Thyroid gland (tissue), 4 donors: ENCODE data around the gene KCNG2.

Experiments
- POLR2A ChIP-seq, 2 donors: fragments of 450-650 bp; IDR thresholded peaks; one replicate each; pipeline ENCODE4 v1.6.1; 2017; ENCODE audit warnings: antibody characterized with exemption in 2 of 2, mild to moderate bottlenecking in 2 of 2, moderate library complexity in 1 of 2
- TF ChIP-seq, protein P1 (sequence below), 6 experiments: fragments of 200-600 bp in 3 of 6; fragments of 450-650 bp in 3 of 6; sonication (generic) in 3 of 6; IDR thresholded peaks; one replicate each; pipeline ENCODE4 v1.5.1; 2016 to 2019; ENCODE audit warnings: antibody characterized with exemption in 6 of 6, mild to moderate bottlenecking in 2 of 6, inconsistent platforms in 1 of 6, moderate library complexity in 1 of 6

DNA sequence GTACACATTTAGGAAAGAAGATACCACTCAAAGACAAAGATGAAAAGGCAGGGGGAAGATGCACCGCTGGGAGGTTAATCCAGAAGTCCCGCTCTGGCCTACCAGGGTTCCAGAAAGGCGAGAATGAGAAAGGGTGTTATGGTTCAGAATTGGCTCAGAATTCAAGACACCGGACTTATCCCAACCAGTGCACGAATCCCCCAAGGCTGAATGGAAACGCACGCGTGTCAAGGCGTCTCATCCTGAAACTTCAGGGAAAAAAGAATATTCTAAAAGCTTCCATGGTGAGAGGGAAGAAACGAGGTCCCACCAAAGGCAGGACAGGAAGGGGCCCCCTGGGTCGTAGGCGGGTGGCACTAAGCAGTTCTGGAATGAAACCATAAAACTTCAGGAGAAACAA lies 81.8 kb downstream of the KCNG2 start:
- TF ChIP-seq, protein P1, sequence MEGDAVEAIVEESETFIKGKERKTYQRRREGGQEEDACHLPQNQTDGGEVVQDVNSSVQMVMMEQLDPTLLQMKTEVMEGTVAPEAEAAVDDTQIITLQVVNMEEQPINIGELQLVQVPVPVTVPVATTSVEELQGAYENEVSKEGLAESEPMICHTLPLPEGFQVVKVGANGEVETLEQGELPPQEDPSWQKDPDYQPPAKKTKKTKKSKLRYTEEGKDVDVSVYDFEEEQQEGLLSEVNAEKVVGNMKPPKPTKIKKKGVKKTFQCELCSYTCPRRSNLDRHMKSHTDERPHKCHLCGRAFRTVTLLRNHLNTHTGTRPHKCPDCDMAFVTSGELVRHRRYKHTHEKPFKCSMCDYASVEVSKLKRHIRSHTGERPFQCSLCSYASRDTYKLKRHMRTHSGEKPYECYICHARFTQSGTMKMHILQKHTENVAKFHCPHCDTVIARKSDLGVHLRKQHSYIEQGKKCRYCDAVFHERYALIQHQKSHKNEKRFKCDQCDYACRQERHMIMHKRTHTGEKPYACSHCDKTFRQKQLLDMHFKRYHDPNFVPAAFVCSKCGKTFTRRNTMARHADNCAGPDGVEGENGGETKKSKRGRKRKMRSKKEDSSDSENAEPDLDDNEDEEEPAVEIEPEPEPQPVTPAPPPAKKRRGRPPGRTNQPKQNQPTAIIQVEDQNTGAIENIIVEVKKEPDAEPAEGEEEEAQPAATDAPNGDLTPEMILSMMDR (IDR thresholded peaks at IDR 0.05) = no peak
- TF ChIP-seq POLR2A (IDR thresholded peaks at IDR 0.05) = no peak
